H9 (cell line): ENCODE measurements around the gene PRG2. TPM values are rescaled to one million over a fixed set of nuclear protein-coding genes. Genes with fewer than 3 reads are reported as not detected.

ENCODE experiments used
- DNase-seq: peaks from one replicate; pipeline ENCODE4 v3.0.0-alpha.2; 2017
- H2AFZ ChIP-seq: one replicate; pipeline ENCODE4 v1.6.1; 2013; ENCODE audit warnings: mild to moderate bottlenecking, low read length, control low read depth, moderate library complexity
- H2AK5ac ChIP-seq: 2 replicates; pipeline ENCODE4 v1.6.1; 2013; ENCODE audit warnings: low read length, control low read depth, mixed read lengths; ENCODE audit not compliant: insufficient read length
- H2BK120ac ChIP-seq: one replicate; pipeline ENCODE4 v1.6.1; 2013; ENCODE audit warnings: low read depth, mild to moderate bottlenecking, low read length, control low read depth, inconsistent platforms; ENCODE audit not compliant: poor library complexity, severe bottlenecking
- H2BK12ac ChIP-seq: 2 replicates; pipeline ENCODE4 v1.6.1; 2013; ENCODE audit warnings: low read length, control low read depth, mixed read lengths, low read depth; ENCODE audit not compliant: insufficient read length
- H2BK15ac ChIP-seq: 2 replicates; pipeline ENCODE4 v1.6.1; 2013; ENCODE audit warnings: low read depth, low read length, control low read depth
- H2BK20ac ChIP-seq: one replicate; pipeline ENCODE4 v1.6.1; 2013; ENCODE audit warnings: low read depth, mild to moderate bottlenecking, low read length, control low read depth, inconsistent platforms; ENCODE audit not compliant: poor library complexity, severe bottlenecking
- H2BK5ac ChIP-seq: 2 replicates; pipeline ENCODE4 v1.6.1; 2013; ENCODE audit warnings: low read length, control low read depth, mixed read lengths; ENCODE audit not compliant: insufficient read length
- H3K14ac ChIP-seq: 2 replicates; pipeline ENCODE4 v1.6.1; 2013; ENCODE audit warnings: low read length, control low read depth; ENCODE audit not compliant: insufficient read depth
- H3K18ac ChIP-seq: 2 replicates; pipeline ENCODE4 v1.6.1; 2013; ENCODE audit warnings: low read depth, mild to moderate bottlenecking, mixed read lengths, low read length, control low read depth; ENCODE audit not compliant: insufficient read length
- H3K23ac ChIP-seq: 2 replicates; pipeline ENCODE4 v1.6.1; 2013; ENCODE audit warnings: low read length, control low read depth, mixed read lengths, low read depth; ENCODE audit not compliant: insufficient read length
- H3K23me2 ChIP-seq: 2 replicates; pipeline ENCODE4 v1.6.1; 2013; ENCODE audit warnings: low read depth, mild to moderate bottlenecking, mixed read lengths, low read length, control low read depth; ENCODE audit not compliant: insufficient read length, poor library complexity, severe bottlenecking
- H3K27ac ChIP-seq: 2 replicates; pipeline ENCODE4 v1.5.1; 2013; ENCODE audit warnings: low read length, control low read depth, mixed read lengths, low read depth; ENCODE audit not compliant: insufficient read length
- H3K27me3 ChIP-seq: 2 replicates; pipeline ENCODE4 v1.6.1; 2013; ENCODE audit warnings: low read length, control low read depth, inconsistent platforms; ENCODE audit not compliant: insufficient read depth
- H3K4ac ChIP-seq: 2 replicates; pipeline ENCODE4 v1.6.1; 2013; ENCODE audit warnings: low read depth, mild to moderate bottlenecking, control low read depth, inconsistent platforms, low read length, moderate library complexity
- H3K4me1 ChIP-seq: 2 replicates; pipeline ENCODE4 v1.6.1; 2013; ENCODE audit warnings: low read length, control low read depth, inconsistent platforms; ENCODE audit not compliant: insufficient read depth
- H3K4me2 ChIP-seq: 2 replicates; pipeline ENCODE4 v1.6.1; 2013; ENCODE audit warnings: low read length, control low read depth, mixed read lengths; ENCODE audit not compliant: insufficient read length, insufficient read depth
- H3K56ac ChIP-seq: 2 replicates; pipeline ENCODE4 v1.6.1; 2013; ENCODE audit warnings: low read depth, mild to moderate bottlenecking, mixed read lengths, low read length, control low read depth; ENCODE audit not compliant: insufficient read length
- H3K79me1 ChIP-seq: 2 replicates; pipeline ENCODE4 v1.6.1; 2013; ENCODE audit warnings: low read depth, mild to moderate bottlenecking, moderate library complexity, low read length, control low read depth, inconsistent platforms; ENCODE audit not compliant: insufficient read depth, poor library complexity, severe bottlenecking
- H3K79me2 ChIP-seq: 2 replicates; pipeline ENCODE4 v1.6.1; 2013; ENCODE audit warnings: low read length, control low read depth, inconsistent platforms; ENCODE audit not compliant: insufficient read depth
- H3K9ac ChIP-seq: 2 replicates; pipeline ENCODE4 v1.6.1; 2013; ENCODE audit warnings: low read length, control low read depth, mixed read lengths; ENCODE audit not compliant: insufficient read length; ENCODE audit errors: extremely low read depth
- H3K9me3 ChIP-seq: one replicate; pipeline ENCODE4 v1.6.1; 2013; ENCODE audit warnings: low read depth, low read length, inconsistent platforms; ENCODE audit not compliant: control insufficient read depth
- H3T11ph ChIP-seq: one replicate; pipeline ENCODE4 v1.6.1; 2013; ENCODE audit warnings: mild to moderate bottlenecking, low read length, control low read depth, inconsistent platforms
- H4K20me1 ChIP-seq: one replicate; pipeline ENCODE4 v1.6.1; 2013; ENCODE audit not compliant: control insufficient read depth, insufficient read length, insufficient read depth
- H4K5ac ChIP-seq: 2 replicates; pipeline ENCODE4 v1.6.1; 2013; ENCODE audit warnings: low read depth, mild to moderate bottlenecking, mixed read lengths, low read length, control low read depth; ENCODE audit not compliant: insufficient read length
- H4K8ac ChIP-seq: replicated peaks from 2 replicates; pipeline ENCODE4 v1.6.1; 2013; ENCODE audit warnings: low read length, control low read depth, mixed read lengths, low read depth; ENCODE audit not compliant: insufficient read length
- H4K91ac ChIP-seq: 2 replicates; pipeline ENCODE4 v1.6.1; 2013; ENCODE audit warnings: low read depth, mild to moderate bottlenecking, moderate library complexity, mixed read lengths, low read length, control low read depth; ENCODE audit not compliant: insufficient read length
- H3K27ac Mint-ChIP-seq, 3 experiments: 2 replicates in 2 of 3; 3 replicates in 1 of 3; pipeline ENCODE4 v1.8.0; 2020 to 2021; ENCODE audit warnings: mixed read lengths in 3 of 3, mild to moderate bottlenecking in 1 of 3, moderate library complexity in 1 of 3
- H3K27me3 Mint-ChIP-seq: 2 replicates; pipeline ENCODE4 v1.8.0; 2021; ENCODE audit warnings: low read depth, mild to moderate bottlenecking, moderate library complexity, mixed read lengths
- H3K36me3 Mint-ChIP-seq, 3 experiments: 2 replicates in 2 of 3; 3 replicates in 1 of 3; pipeline ENCODE4 v1.8.0; 2020 to 2021; ENCODE audit warnings: low read depth in 3 of 3, mixed read lengths in 3 of 3; ENCODE audit not compliant: insufficient read depth in 1 of 3
- H3K4me1 Mint-ChIP-seq, 2 experiments: 2 replicates each; pipeline ENCODE4 v1.8.0; 2020; ENCODE audit warnings: mixed read lengths in 2 of 2
- H3K4me3 Mint-ChIP-seq, 2 experiments: 2 replicates in 1 of 2; 3 replicates in 1 of 2; pipeline ENCODE4 v1.8.0; 2020 to 2021; ENCODE audit warnings: mild to moderate bottlenecking in 2 of 2, mixed read lengths in 2 of 2, moderate library complexity in 1 of 2
- H3K9me3 Mint-ChIP-seq, 2 experiments: 2 replicates in 1 of 2; 3 replicates in 1 of 2; pipeline ENCODE4 v1.8.0; 2020; ENCODE audit warnings: mild to moderate bottlenecking in 2 of 2, mixed read lengths in 2 of 2, moderate library complexity in 1 of 2
- WGBS: extraction: QIAGEN DNeasy Blood & Tissue Kit; methylation state at CpG from one replicate; pipeline ENCODE4 v1.1.7; 2013; ENCODE audit warnings: missing lambda C conversion rate, low lambda C conversion rate, mixed read lengths; ENCODE audit not compliant: insufficient read length; ENCODE audit errors: extremely low coverage; 5-methylcytosine and 5-hydroxymethylcytosine counted together
- total RNA-seq: library from RNA; stranded (reverse); gene quantifications from 2 replicates; pipeline ENCODE4 v1.2.1, GENCODE V29; 2021
- TF ChIP-seq, protein P1 (sequence below): fragments of 200-600 bp; sonication (generic); conservative IDR thresholded peaks from 3 replicates; pipeline ENCODE4 v1.8.0; 2021; ENCODE audit warnings: antibody characterized with exemption, mild to moderate bottlenecking

The PRG2 gene
- total RNA-seq, 1 experiment from 2014 or later = not detected

DNA sequence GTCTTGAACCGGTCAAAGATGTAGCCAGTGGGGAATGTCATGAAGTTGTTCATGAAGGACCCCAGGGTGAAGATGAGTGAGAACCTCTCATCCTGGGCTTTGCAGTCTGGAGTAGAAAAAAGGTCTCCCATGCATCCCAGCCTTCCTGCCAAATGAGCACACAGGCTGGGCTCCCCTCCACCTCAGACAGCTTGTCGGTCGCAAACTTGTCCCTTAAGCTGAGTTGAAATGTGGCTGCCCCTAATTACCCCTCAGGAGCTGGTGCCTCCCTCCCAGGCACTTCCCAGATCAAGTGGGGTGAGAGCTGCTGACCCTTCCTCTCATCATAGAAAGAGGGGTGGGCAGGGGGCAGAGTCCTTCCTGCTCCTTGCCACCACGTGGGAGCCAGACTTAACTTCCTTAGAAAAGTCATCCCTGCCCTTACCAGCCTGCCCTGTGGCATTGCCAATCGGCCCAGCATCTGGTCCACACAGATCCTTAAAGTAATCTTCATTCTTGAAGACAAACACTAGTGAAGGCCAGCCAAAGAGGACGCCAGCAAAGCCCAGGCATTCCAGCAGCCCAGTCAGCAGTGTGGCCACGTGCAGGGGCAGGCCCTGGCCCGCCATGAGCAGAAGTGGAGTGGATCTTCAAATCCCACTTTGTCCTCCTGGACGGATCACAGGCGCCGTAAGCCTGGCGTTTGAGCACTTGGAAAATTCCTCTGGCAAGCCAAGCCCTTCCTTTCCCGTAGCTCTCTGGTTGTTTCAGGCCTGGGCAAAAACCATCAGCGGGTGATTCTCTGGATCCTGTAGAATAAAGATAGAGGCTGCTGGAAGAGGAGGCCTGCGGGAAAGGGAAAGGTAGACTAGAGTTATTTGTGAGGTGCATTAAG, 35.4 kb upstream of the PRG2 start:
- peaks cover 43% of the 10 kb centered on the region for H3K27me3 Mint-ChIP-seq
- peak overlapping the region; percentile 68 to 83 for H3K4me3 Mint-ChIP-seq
- H3K4me1 Mint-ChIP-seq = peaks cover 27 to 34% of the 10 kb centered on the region in 2 experiments
- H3K9me3 ChIP-seq = no peaks in the 10 kb centered on the region
- TF ChIP-seq, protein P1, sequence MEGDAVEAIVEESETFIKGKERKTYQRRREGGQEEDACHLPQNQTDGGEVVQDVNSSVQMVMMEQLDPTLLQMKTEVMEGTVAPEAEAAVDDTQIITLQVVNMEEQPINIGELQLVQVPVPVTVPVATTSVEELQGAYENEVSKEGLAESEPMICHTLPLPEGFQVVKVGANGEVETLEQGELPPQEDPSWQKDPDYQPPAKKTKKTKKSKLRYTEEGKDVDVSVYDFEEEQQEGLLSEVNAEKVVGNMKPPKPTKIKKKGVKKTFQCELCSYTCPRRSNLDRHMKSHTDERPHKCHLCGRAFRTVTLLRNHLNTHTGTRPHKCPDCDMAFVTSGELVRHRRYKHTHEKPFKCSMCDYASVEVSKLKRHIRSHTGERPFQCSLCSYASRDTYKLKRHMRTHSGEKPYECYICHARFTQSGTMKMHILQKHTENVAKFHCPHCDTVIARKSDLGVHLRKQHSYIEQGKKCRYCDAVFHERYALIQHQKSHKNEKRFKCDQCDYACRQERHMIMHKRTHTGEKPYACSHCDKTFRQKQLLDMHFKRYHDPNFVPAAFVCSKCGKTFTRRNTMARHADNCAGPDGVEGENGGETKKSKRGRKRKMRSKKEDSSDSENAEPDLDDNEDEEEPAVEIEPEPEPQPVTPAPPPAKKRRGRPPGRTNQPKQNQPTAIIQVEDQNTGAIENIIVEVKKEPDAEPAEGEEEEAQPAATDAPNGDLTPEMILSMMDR = no peak
- no peak overlapping the region for H3K27ac Mint-ChIP-seq
- H2AK5ac ChIP-seq = no peak overlapping the region
- H3K36me3 Mint-ChIP-seq = peaks cover 11 to 23% (median 21%) of the 10 kb centered on the region in 3 experiments
- no peak overlapping the region for H3K18ac ChIP-seq
- H3K4ac ChIP-seq = no peak overlapping the region
- H4K5ac ChIP-seq = no peak overlapping the region
- H3K9ac ChIP-seq = no peak overlapping the region
- no peak overlapping the region for H3K14ac ChIP-seq
- H2BK5ac ChIP-seq = no peak overlapping the region
- peaks cover 2% of the 10 kb centered on the region; the same call in 1 of the 2 replicates for H3K4me1 ChIP-seq
- peaks cover 6% of the 10 kb centered on the region for H3K23me2 ChIP-seq
- no peak overlapping the region for H3K56ac ChIP-seq
- H3K23ac ChIP-seq = no peak overlapping the region
- no peak overlapping the region for H4K91ac ChIP-seq
- no peak overlapping the region for H2BK120ac ChIP-seq
- H4K8ac ChIP-seq = no peak overlapping the region
- no peak overlapping the region for H3K27ac ChIP-seq
- peak overlapping the region; percentile 60 for H3K4me2 ChIP-seq
- H3K79me1 ChIP-seq = no peaks in the 10 kb centered on the region
- no peaks in the 10 kb centered on the region for H3K9me3 Mint-ChIP-seq
- H2AFZ ChIP-seq = no peak overlapping the region
- H4K20me1 ChIP-seq = no peaks in the 10 kb centered on the region
- no peak overlapping the region for H3T11ph ChIP-seq
- peaks cover 3% of the 10 kb centered on the region; the same call in 1 of the 2 replicates for H3K27me3 ChIP-seq
- H2BK12ac ChIP-seq = no peak overlapping the region
- no peak overlapping the region for H2BK20ac ChIP-seq
- H2BK15ac ChIP-seq = no peak overlapping the region
- H3K79me2 ChIP-seq = no peaks in the 10 kb centered on the region
- no CpG with 5 or more reads among the region's 15 CpGs for WGBS
- DNase-seq = no peak
